ENCODE results near the gene PTPRG.

PTPRG gene

DNA sequence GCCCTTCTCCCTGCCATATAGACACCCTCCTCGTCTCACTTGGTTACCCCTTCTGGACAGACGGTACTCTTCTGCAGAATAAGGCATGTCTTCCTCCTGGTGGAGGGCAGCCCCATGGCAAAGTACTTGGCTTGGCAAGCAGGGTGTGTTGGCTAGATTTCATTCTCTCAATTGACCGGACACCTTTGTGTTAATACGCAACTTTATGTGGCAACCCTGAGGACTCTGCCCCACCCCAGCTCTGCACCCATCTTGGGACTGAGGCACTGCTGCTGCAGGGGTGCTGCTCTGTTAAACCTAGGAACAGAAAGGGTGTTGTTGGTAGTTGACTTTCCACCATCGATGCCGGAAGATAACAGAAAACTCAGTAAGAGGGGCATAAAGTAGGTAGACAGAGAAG, 55.2 kb downstream of the PTPRG start:
- no peaks in the 10 kb centered on the region for H3K36me3 ChIP-seq (ENCODE audit: insufficient read depth, low read length)
- H3K79me2 ChIP-seq (ENCODE audit: insufficient read depth, low read length), result no peaks in the 10 kb centered on the region
- no peak overlapping the region for H3K9ac ChIP-seq (ENCODE audit: low read depth, low read length, poor library complexity, severe bottlenecking)
- H3K9me3 ChIP-seq (ENCODE audit: insufficient read depth, low read depth, low read length), result no peaks in the 10 kb centered on the region
- H3K4me2 ChIP-seq (ENCODE audit: low read depth, low read length, poor library complexity, severe bottlenecking), result no peak overlapping the region
- no peaks in the 10 kb centered on the region for H4K20me1 ChIP-seq (ENCODE audit: insufficient read depth, low read length, poor library complexity, severe bottlenecking)
- H3K27me3 ChIP-seq (ENCODE audit: insufficient read depth, low read length, poor library complexity, severe bottlenecking), result no peaks in the 10 kb centered on the region
- H3K4me3 ChIP-seq (ENCODE audit: low read length, poor library complexity, severe bottlenecking), result no peak overlapping the region
- no peaks in the 10 kb centered on the region for H3K4me1 ChIP-seq (ENCODE audit: insufficient read depth, low read length, poor library complexity, severe bottlenecking)
- no peaks in the 10 kb centered on the region for H3F3A ChIP-seq (ENCODE audit: low read depth)
- TF ChIP-seq, protein P1, sequence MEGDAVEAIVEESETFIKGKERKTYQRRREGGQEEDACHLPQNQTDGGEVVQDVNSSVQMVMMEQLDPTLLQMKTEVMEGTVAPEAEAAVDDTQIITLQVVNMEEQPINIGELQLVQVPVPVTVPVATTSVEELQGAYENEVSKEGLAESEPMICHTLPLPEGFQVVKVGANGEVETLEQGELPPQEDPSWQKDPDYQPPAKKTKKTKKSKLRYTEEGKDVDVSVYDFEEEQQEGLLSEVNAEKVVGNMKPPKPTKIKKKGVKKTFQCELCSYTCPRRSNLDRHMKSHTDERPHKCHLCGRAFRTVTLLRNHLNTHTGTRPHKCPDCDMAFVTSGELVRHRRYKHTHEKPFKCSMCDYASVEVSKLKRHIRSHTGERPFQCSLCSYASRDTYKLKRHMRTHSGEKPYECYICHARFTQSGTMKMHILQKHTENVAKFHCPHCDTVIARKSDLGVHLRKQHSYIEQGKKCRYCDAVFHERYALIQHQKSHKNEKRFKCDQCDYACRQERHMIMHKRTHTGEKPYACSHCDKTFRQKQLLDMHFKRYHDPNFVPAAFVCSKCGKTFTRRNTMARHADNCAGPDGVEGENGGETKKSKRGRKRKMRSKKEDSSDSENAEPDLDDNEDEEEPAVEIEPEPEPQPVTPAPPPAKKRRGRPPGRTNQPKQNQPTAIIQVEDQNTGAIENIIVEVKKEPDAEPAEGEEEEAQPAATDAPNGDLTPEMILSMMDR (conservative IDR thresholded peaks at IDR 0.05; ENCODE audit: low read length), result no peak
- no peak for TF ChIP-seq EZH2phosphoT487 (IDR thresholded peaks at IDR 0.05; ENCODE audit: borderline replicate concordance)
- H3K9me2 ChIP-seq (replicated peaks; ENCODE audit: low read depth, low read length), result no peaks in the 10 kb centered on the region
- H2AFZ ChIP-seq (ENCODE audit: low read length), result no peak overlapping the region

DNA sequence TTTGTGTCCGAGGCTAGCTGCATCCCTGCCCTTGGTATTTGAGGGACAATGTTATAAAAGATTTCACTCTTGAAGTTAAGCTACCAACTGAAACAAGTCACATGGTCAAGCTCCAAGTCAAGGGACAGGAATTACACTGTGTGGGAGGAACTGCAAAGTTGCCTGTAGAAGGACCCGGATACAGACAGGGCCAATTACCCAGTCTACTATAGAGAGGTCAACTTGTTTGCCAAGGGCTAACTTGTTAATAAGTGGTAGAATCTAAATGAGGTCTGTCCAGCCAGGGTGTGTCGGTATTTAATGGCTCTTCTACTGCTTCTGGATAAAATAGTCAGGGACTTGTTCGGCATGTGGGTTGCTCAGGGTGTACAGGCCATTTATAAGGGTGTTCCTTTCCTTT, 55.7 kb downstream of the PTPRG start:
- H3K36me3 ChIP-seq (ENCODE audit: insufficient read depth, low read length), result no peaks in the 10 kb centered on the region
- no peak overlapping the region for H3K9ac ChIP-seq (ENCODE audit: low read depth, low read length, poor library complexity, severe bottlenecking)
- no peak overlapping the region for H3K4me2 ChIP-seq (ENCODE audit: low read depth, low read length, poor library complexity, severe bottlenecking)

DNA sequence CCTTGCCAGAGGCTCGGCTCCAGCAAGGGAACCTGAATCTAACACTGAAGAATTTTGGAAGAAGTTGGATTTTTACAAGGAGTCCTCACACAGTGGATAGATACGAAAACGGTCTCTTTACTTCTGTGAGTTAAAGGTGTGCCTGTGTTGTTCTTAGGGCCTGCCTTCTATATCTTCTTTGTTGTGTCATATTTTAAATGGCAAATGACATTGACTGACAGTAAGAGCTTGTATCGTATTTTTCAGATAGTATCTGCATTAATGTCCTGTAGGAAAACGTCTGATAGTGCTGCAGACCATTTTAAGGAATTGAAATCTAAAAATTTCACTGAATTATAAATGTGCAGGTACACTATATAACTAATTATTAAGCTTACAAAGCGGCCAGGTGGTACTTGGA, 56.3 kb downstream of the PTPRG start:
- Histone ChIP-seq H3K9me3 (ENCODE audit: insufficient read depth, low read depth, low read length) (no peaks in the 10 kb centered on the region), H2AFZ (ENCODE audit: low read length) (no peak overlapping the region), H3K36me3 (ENCODE audit: insufficient read depth, low read length) (no peaks in the 10 kb centered on the region), H3K4me2 (ENCODE audit: low read depth, low read length, poor library complexity, severe bottlenecking) (no peak overlapping the region), H3K4me1 (ENCODE audit: insufficient read depth, low read length, poor library complexity, severe bottlenecking) (no peaks in the 10 kb centered on the region), H3K79me2 (ENCODE audit: insufficient read depth, low read length) (no peaks in the 10 kb centered on the region), H3F3A (ENCODE audit: low read depth) (no peaks in the 10 kb centered on the region), H3K4me3 (ENCODE audit: low read length, poor library complexity, severe bottlenecking) (no peak overlapping the region), H3K27me3 (ENCODE audit: insufficient read depth, low read length, poor library complexity, severe bottlenecking) (no peaks in the 10 kb centered on the region), H4K20me1 (ENCODE audit: insufficient read depth, low read length, poor library complexity, severe bottlenecking) (no peaks in the 10 kb centered on the region), H3K9ac (ENCODE audit: low read depth, low read length, poor library complexity, severe bottlenecking) (no peak overlapping the region), H3K9me2 (replicated peaks; ENCODE audit: low read depth, low read length) (no peaks in the 10 kb centered on the region)
- TF ChIP-seq, protein P1 (conservative IDR thresholded peaks at IDR 0.05; ENCODE audit: low read length), result no peak
- TF ChIP-seq EZH2phosphoT487 (IDR thresholded peaks at IDR 0.05; ENCODE audit: borderline replicate concordance), result no peak

More for the DNA sequence above, 55.7 kb downstream of the PTPRG start:
- Histone ChIP-seq H3K4me3 (ENCODE audit: low read length, poor library complexity, severe bottlenecking) (no peak overlapping the region), H3K9me2 (replicated peaks; ENCODE audit: low read depth, low read length) (no peaks in the 10 kb centered on the region), H4K20me1 (ENCODE audit: insufficient read depth, low read length, poor library complexity, severe bottlenecking) (no peaks in the 10 kb centered on the region), H3K4me1 (ENCODE audit: insufficient read depth, low read length, poor library complexity, severe bottlenecking) (no peaks in the 10 kb centered on the region), H3K27me3 (ENCODE audit: insufficient read depth, low read length, poor library complexity, severe bottlenecking) (no peaks in the 10 kb centered on the region), H3K79me2 (ENCODE audit: insufficient read depth, low read length) (no peaks in the 10 kb centered on the region), H2AFZ (ENCODE audit: low read length) (no peak overlapping the region), H3K9me3 (ENCODE audit: insufficient read depth, low read depth, low read length) (no peaks in the 10 kb centered on the region), H3F3A (ENCODE audit: low read depth) (no peaks in the 10 kb centered on the region)
- TF ChIP-seq, protein P1 (conservative IDR thresholded peaks at IDR 0.05; ENCODE audit: low read length), result no peak
- no peak for TF ChIP-seq EZH2phosphoT487 (IDR thresholded peaks at IDR 0.05; ENCODE audit: borderline replicate concordance)

Measured in Loucy (cell line).